Thoracic aorta (tissue), 2 donors: Measurements from ENCODE around the gene KIF23. TPM values are rescaled to one million over a fixed set of nuclear protein-coding genes. Genes with fewer than 3 reads are reported as not detected.

Experiments
- ATAC-seq: fragments of 150-250 bp; one replicate; pipeline ENCODE4 v1.8.0; 2017; ENCODE audit warnings: low read depth; ENCODE audit not compliant: insufficient number of reproducible peaks, low FRiP score
- DNase-seq: peaks from one replicate; pipeline ENCODE4 v3.0.0-alpha.2; 2020; ENCODE audit warnings: low spot score
- H3K27ac ChIP-seq, 2 donors: fragments of 200-600 bp; sonication (generic); 1 replicate in 1 of 2; 2 replicates in 1 of 2; pipeline ENCODE4 v1.5.1; 2016; ENCODE audit warnings: mild to moderate bottlenecking in 2 of 2, moderate library complexity in 2 of 2
- H3K27me3 ChIP-seq: fragments of 200-600 bp; sonication (generic); replicated peaks from 2 replicates; pipeline ENCODE4 v1.6.0; 2016; ENCODE audit warnings: mild to moderate bottlenecking; ENCODE audit not compliant: insufficient read depth
- H3K36me3 ChIP-seq: fragments of 200-600 bp; sonication (generic); one replicate; pipeline ENCODE4 v1.5.1; 2016
- H3K4me1 ChIP-seq, 2 donors: fragments of 200-600 bp; sonication (generic); 1 replicate in 1 of 2; 2 replicates in 1 of 2; pipeline versions ENCODE4 v1.5.1 to v1.6.0; 2016; ENCODE audit warnings: low read depth in 2 of 2, mild to moderate bottlenecking in 1 of 2; ENCODE audit not compliant: control insufficient read depth in 1 of 2
- H3K4me3 ChIP-seq: fragments of 200-600 bp; sonication (generic); 2 replicates; pipeline ENCODE4 v1.5.1; 2016; ENCODE audit warnings: mild to moderate bottlenecking
- H3K9me3 ChIP-seq: fragments of 200-600 bp; sonication (generic); 2 replicates; pipeline ENCODE4 v1.5.1; 2016
- CTCF ChIP-seq: fragments of 200-600 bp; sonication (generic); IDR thresholded peaks from one replicate; pipeline ENCODE4 v1.5.1; 2019; ENCODE audit warnings: antibody characterized with exemption
- total RNA-seq, 2 donors: library from RNA; depleted of rRNA; stranded (reverse); fragments of >200 nt; gene quantifications; one replicate each; pipeline versions ENCODE4 v1.1.0 to v1.2.3, GENCODE V29; 2016

KIF23 gene
- total RNA-seq, 2 donors from 2014 or later, result 9.8 to 20.6 TPM

DNA sequence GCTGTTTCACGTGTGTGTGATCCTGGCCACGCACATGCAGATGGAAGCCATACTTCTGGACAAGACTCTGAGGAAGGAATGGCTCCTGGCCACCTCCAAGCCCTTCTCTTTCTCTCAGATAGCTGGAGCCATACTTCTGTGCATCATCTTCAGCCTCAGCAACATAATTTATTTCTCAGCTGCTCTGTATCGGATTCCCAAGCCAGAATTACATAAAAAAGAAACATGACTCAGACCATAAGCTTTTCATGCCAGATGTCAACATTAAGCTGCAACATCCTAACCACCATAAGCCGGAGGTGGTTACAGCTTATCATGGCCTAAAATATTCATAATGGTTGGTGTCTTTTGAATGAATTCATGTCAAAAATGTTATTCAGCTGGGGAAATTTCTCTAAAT, 10.6 kb upstream of the KIF23 start:
- TF ChIP-seq CTCF, result no peak
- H3K36me3 ChIP-seq, result no peaks in the 10 kb centered on the region

DNA sequence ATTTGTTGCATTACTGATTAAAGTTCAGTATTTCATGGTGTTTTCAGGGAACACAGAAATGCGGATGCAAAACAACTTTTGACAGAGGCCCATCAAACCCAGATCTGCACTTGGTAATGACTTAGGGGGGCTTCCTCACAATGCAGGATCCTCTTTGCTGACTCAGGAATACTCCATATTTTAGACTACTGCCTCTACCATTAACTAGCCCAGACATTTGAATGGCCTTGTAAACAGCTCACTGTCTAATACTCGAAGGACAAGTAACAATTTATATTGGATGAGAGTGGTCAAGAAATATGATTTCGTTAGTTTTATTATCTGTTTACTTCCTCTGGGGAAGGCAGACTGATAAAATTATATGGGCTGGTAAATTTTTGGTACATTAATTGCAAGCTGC, 9.0 kb upstream of the KIF23 start:
- Histone ChIP-seq H3K4me3 (no peak overlapping the region), H3K36me3 (no peaks in the 10 kb centered on the region), H3K27ac (no peak overlapping the region), H3K27me3 (no peaks in the 10 kb centered on the region), H3K9me3 (no peaks in the 10 kb centered on the region), H3K4me1 (peaks cover 0 to 7% of the 10 kb centered on the region in 2 donors)
- ATAC-seq, result no peak
- no peak for TF ChIP-seq CTCF
- no peak for DNase-seq

More for the DNA sequence above, 10.6 kb upstream of the KIF23 start:
- no peaks in the 10 kb centered on the region for H3K27me3 ChIP-seq
- no peak for DNase-seq
- H3K4me3 ChIP-seq, result no peak overlapping the region
- no peak for ATAC-seq
- no peaks in the 10 kb centered on the region for H3K9me3 ChIP-seq
- no peak overlapping the region for H3K27ac ChIP-seq
- H3K4me1 ChIP-seq, result no peaks in the 10 kb centered on the region

DNA sequence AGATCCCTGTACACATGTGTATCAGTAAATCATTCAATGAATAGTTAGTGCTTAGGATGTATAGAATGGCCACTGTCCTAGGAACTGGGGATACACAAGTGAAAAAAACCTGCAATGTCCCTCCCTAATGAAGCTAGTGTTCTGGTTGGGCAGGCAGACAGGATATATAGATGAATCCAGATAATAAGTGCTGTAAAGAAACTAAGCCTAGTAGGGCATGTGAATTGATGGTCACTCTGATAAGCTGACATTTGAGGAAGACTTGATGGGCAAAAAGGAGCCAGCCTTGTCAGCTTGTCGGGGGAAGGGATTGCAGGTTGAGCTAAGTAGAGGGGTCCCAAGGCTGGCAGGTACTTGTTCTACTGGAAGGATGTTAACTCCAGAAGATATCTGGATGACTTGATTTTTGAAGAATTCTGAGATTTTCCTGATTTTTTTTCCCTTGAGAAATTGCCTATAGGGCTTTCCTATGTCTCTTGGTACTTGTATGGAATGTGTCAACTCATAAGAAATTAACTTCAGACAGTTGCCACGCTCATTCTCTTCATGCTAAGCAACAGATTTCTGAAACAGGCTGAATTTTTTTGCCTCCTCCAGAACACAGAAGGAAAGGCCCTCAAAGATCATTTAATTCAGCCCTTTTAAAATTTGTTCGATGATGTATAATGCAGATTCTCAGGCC, 6.3 kb upstream of the KIF23 start:
- no peak overlapping the region for H3K4me3 ChIP-seq
- H3K27ac ChIP-seq, result no peak overlapping the region
- DNase-seq (no peak), ATAC-seq (no peak)
- H3K36me3 ChIP-seq, result no peaks in the 10 kb centered on the region
- H3K9me3 ChIP-seq, result no peaks in the 10 kb centered on the region
- no peak for TF ChIP-seq CTCF
- peaks cover 0 to 35% of the 10 kb centered on the region in 2 donors for H3K4me1 ChIP-seq
- H3K27me3 ChIP-seq, result no peaks in the 10 kb centered on the region

GRCh38 chr15:69408841-69409240, 5.3 kb upstream of the KIF23 start:
- Histone ChIP-seq H3K27me3 (no peaks in the 10 kb centered on the region), H3K4me1 (peaks cover 0 to 44% of the 10 kb centered on the region in 2 donors), H3K27ac (no peak overlapping the region), H3K36me3 (no peaks in the 10 kb centered on the region), H3K9me3 (no peaks in the 10 kb centered on the region), H3K4me3 (no peak overlapping the region)
- ATAC-seq (no peak), DNase-seq (no peak)
- TF ChIP-seq CTCF, result no peak

GRCh38 chr15:69410248-69410874, 3.8 kb upstream of the KIF23 start:
- no peak for TF ChIP-seq CTCF
- ATAC-seq, result no peak
- H3K9me3 ChIP-seq, result no peaks in the 10 kb centered on the region
- H3K36me3 ChIP-seq, result no peaks in the 10 kb centered on the region
- peaks cover 3 to 48% of the 10 kb centered on the region in 2 donors for H3K4me1 ChIP-seq
- H3K27me3 ChIP-seq, result no peaks in the 10 kb centered on the region
- no peak overlapping the region for H3K27ac ChIP-seq
- no peak overlapping the region for H3K4me3 ChIP-seq
- DNase-seq, result no peak
